Kidney glomerular epithelial cell (primary cell): ENCODE data around the gene SLC34A3.
A peak's percentile ranks its signal among the peaks of the same experiment; 100 is the strongest.

ENCODE experiments used
- DNase-seq: peaks from one replicate; lab custom pipeline; 2025; lab: John Stamatoyannopoulos, UW

The SLC34A3 gene

GRCh38 chr9:137275588-137276472, 45.1 kb downstream of the SLC34A3 start:
- no peak for DNase-seq

- no peak for DNase-seq
These were observed 46.0 kb downstream of the SLC34A3 start for GRCh38 chr9:137276473-137277328.

- DNase-seq: peak; percentile 46
These were observed 46.8 kb downstream of the SLC34A3 start, which contains the start of gene TOR4A for GRCh38 chr9:137277329-137278041. Gene TOR4A (plus strand): TSS chr9:137277726. CDS start chr9:137278690, 964 bp downstream.

GRCh38 chr9:137278061-137278701, 47.5 kb downstream of the SLC34A3 start:
- no peak for DNase-seq

GRCh38 chr9:137278721-137279711, 48.3 kb downstream of the SLC34A3 start:
- no peak for DNase-seq

GRCh38 chr9:137279741-137280473, 49.2 kb downstream of the SLC34A3 start:
- no peak for DNase-seq

- DNase-seq: no peak
These were observed 50.0 kb downstream of the SLC34A3 start for GRCh38 chr9:137280474-137281344.

- DNase-seq: no peak
These were observed 50.8 kb downstream of the SLC34A3 start for GRCh38 chr9:137281345-137282116.
